IPS-NIHi7 (cell line): ENCODE results near the gene KCNJ16.

Source experiments
- DNase-seq: peaks from one replicate; pipeline ENCODE4 v3.0.0; 2012; ENCODE audit warnings: mixed read lengths; ENCODE audit errors: extremely low spot score

Gene KCNJ16

DNA sequence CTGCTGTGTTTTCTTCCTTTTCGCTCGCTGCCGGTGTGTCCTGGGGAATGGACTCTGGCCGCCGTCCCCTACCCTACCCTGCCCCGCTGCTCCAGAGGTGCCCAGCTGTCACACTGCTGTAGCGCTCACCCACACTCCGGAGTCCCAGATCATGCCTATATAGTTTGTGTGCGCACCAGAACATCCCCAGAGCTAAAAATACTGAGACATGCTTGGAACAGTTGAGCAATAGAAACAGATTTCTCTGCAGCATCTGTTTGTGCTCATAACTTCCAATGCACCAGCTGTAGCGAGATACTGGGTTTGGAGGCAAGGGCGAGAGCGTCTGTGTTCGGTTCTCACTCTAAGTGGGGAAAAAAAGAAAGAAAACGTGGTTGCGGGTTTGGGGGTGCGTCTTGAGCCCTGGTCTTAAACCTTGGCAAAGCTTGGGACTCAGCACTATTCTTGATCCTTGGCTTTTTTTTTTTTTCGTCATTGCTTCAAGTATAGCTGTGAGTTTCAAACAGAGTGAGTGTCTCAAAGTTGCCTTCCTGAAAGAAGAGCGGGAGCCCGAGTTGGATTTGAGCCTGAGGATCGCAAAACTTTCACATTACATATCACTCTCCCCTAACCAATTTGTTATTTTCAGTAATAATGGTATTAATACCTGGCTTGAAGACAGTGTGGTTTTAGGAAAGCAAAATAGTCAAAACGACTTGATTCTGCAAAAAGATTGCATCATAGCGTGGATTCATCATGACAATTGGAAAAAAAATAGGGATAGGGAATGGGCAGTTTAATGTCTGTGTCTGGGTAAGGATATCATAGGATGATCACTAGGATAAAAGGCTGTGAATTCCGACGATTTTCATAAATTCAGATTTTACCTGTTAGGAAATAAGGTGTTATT lies 94.9 kb downstream of the KCNJ16 start:
- DNase-seq: no peak

GRCh38 chr17:70171159-70171558 lies 96.1 kb downstream of the KCNJ16 start:
- DNase-seq: no peak

GRCh38 chr17:70172449-70172848 lies 97.4 kb downstream of the KCNJ16 start:
- DNase-seq: no peak

GRCh38 chr17:70172923-70173322 lies 97.9 kb downstream of the KCNJ16 start:
- no peak for DNase-seq

- DNase-seq: no peak
Observed at GRCh38 chr17:70173681-70174080, 98.7 kb downstream of the KCNJ16 start.

- no peak for DNase-seq
Observed at GRCh38 chr17:70181376-70181775, 106.4 kb downstream of the KCNJ16 start.

DNA sequence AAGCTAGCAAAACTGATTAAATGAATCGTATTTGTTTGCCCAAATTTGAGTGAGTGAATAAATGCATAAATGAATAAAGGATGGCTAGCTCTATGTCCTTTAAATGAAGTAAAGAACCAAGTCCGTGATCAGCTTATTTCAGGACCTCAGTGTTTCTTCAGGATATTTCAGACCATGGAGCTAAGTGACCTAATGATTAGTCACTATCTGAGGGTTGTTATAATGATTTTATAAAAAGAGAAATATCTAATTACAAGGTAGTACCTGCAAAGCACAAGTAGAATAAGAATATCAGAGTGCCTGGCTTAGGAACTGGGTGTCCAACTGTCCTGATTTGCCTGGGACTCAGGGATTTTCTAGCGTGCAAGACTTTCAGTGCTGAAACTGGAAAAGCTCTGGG lies 106.8 kb downstream of the KCNJ16 start:
- no peak for DNase-seq

GRCh38 chr17:70183508-70183907 lies 108.5 kb downstream of the KCNJ16 start:
- no peak for DNase-seq

DNA sequence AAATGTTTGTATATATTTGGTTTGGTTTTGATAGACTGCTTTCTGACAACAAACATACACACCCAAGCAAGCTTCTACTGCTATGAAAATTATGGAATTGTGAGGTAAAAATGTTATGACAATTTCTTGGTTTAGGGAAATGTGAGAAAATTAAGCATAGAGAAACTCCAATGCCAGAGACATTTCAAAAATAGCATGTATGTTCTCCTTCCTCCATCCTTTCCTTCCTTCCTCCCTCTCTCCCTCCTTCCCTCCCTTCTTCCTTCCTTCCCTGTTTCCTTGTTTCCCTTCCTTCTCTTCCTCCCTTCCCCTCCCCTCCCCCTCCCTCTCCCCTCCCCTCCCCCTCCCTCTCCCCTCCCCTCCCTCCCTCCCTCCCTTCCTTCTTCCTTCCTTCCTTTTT lies 109.2 kb downstream of the KCNJ16 start:
- DNase-seq: no peak

DNA sequence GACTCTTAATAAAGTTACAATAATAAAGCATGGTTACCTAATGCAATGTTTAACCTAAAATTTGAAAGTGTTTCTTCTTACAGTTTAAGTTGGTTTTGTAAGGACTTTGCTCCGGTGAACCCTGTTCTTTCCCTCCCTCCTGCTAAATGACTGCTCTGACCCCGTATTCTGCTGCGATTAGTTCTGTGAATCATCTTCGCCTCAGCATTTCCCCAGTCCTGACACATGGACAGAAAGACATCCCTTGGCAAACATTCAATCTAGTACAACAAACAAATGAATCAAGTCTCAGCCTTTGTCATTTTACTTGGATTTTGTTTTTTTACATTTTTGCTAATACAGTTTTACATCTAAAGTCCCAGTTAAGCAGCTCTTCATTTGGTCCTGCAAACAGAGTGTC lies 109.7 kb downstream of the KCNJ16 start:
- DNase-seq: no peak
